Measurements from ENCODE around the gene SLC2A3. TPM values are rescaled to one million over a fixed set of nuclear protein-coding genes. Genes with fewer than 3 reads are reported as not detected.
"Not testable (repeated sequence)": the region's sequence is repeated elsewhere in the genome, so short reads cannot be mapped to it uniquely, and the experiment has no call there.

SLC2A3 gene
- total and polyA plus RNA-seq, 9 donors = 14.1 to 100 (median 28.0) TPM

- WGBS, 3 donors = 3 to 8% (median 6%) methylated on average over 1 of the region's 1 CpG
- H3K4me3 ChIP-seq = no peak overlapping the region
Measured at GRCh38 chr12:7905071-7905470, 30.9 kb downstream of the SLC2A3 start.

GRCh38 chr12:7902416-7902815 is 33.6 kb downstream of the SLC2A3 start:
- H3K36me3 ChIP-seq; H3K9me3 ChIP-seq; intact Hi-C loops (cut with DNase I); H3K27ac ChIP-seq; H3K27me3 ChIP-seq; H3K4me3 ChIP-seq; H3K4me1 ChIP-seq (ENCODE audit: insufficient read depth); DNase-seq: not testable (repeated sequence)
- 53 to 59% (median 58%) methylated on average over 8 of the region's 8 CpGs for WGBS, 3 donors

More at GRCh38 chr12:7905071-7905470, 30.9 kb downstream of the SLC2A3 start:
- intact Hi-C loops (cut with DNase I) = no loop called here
- no peak for DNase-seq
- no peaks in the 10 kb centered on the region for H3K4me1 ChIP-seq (ENCODE audit: insufficient read depth)
- no peak overlapping the region for H3K27ac ChIP-seq
- H3K9me3 ChIP-seq = no peaks in the 10 kb centered on the region
- no peaks in the 10 kb centered on the region for H3K36me3 ChIP-seq
- TF ChIP-seq POLR2A (IDR thresholded peaks at IDR 0.05) (no peak), EP300 (IDR thresholded peaks at IDR 0.05) (no peak), CTCF (IDR thresholded peaks at IDR 0.05) (no peak)
- H3K27me3 ChIP-seq = no peaks in the 10 kb centered on the region

- H3K27me3 ChIP-seq = no peaks in the 10 kb centered on the region
- 83 to 85% (median 84%) methylated on average over 7 of the region's 7 CpGs for WGBS, 3 donors
- H3K4me1 ChIP-seq (ENCODE audit: insufficient read depth) = no peaks in the 10 kb centered on the region
- no peak for DNase-seq
- TF ChIP-seq POLR2A (IDR thresholded peaks at IDR 0.05) (no peak), EP300 (IDR thresholded peaks at IDR 0.05) (no peak)
- no peaks in the 10 kb centered on the region for H3K36me3 ChIP-seq
- no peak overlapping the region for H3K4me3 ChIP-seq
- no peaks in the 10 kb centered on the region for H3K9me3 ChIP-seq
- intact Hi-C loops (cut with DNase I) = no loop called here
- H3K27ac ChIP-seq = no peak overlapping the region
Measured at GRCh38 chr12:7899755-7900154, 36.2 kb downstream of the SLC2A3 start.

GRCh38 chr12:7896726-7897125 is 39.3 kb downstream of the SLC2A3 start:
- intact Hi-C loops (cut with DNase I); H3K9me3 ChIP-seq; H3K27ac ChIP-seq; H3K27me3 ChIP-seq; DNase-seq; H3K4me3 ChIP-seq; H3K4me1 ChIP-seq (ENCODE audit: insufficient read depth); H3K36me3 ChIP-seq: not testable (repeated sequence)
- WGBS, 3 donors = 76 to 80% (median 76%) methylated on average over 4 of the region's 4 CpGs

- peaks cover 2% of the 10 kb centered on the region for H3K4me1 ChIP-seq (ENCODE audit: insufficient read depth)
- H3K4me3 ChIP-seq = no peak overlapping the region
- WGBS, 3 donors = 69 to 75% (median 72%) methylated on average over 4 of the region's 4 CpGs
- no peak for DNase-seq
- intact Hi-C loops (cut with DNase I) = no loop called here
- TF ChIP-seq EP300 (IDR thresholded peaks at IDR 0.05) (no peak), POLR2A (IDR thresholded peaks at IDR 0.05) (no peak), CTCF (IDR thresholded peaks at IDR 0.05) (no peak)
- H3K9me3 ChIP-seq = no peaks in the 10 kb centered on the region
- no peaks in the 10 kb centered on the region for H3K36me3 ChIP-seq
- no peaks in the 10 kb centered on the region for H3K27me3 ChIP-seq
- no peak overlapping the region for H3K27ac ChIP-seq
Measured at GRCh38 chr12:7892186-7892980, 43.6 kb downstream of the SLC2A3 start.

GRCh38 chr12:7884689-7885088 is 51.3 kb downstream of the SLC2A3 start:
- DNase-seq = no peak
- intact Hi-C loops (cut with DNase I) = no loop called here
- no peaks in the 10 kb centered on the region for H3K27me3 ChIP-seq
- H3K27ac ChIP-seq = peak overlapping the region in 1 of 2 donors; percentile 19
- H3K4me3 ChIP-seq = no peak overlapping the region
- H3K9me3 ChIP-seq = no peaks in the 10 kb centered on the region
- WGBS, 3 donors = 4 to 11% (median 7%) methylated on average over 3 of the region's 3 CpGs
- peaks cover 5% of the 10 kb centered on the region for H3K4me1 ChIP-seq (ENCODE audit: insufficient read depth)
- no peaks in the 10 kb centered on the region for H3K36me3 ChIP-seq
- TF ChIP-seq EP300 (IDR thresholded peaks at IDR 0.05) = no peak
- TF ChIP-seq CTCF (IDR thresholded peaks at IDR 0.05) = no peak
- TF ChIP-seq POLR2A (IDR thresholded peaks at IDR 0.05) = no peak

GRCh38 chr12:7881736-7882120 is 54.3 kb downstream of the SLC2A3 start:
- intact Hi-C loops (cut with DNase I); DNase-seq; H3K36me3 ChIP-seq; H3K4me3 ChIP-seq; H3K27ac ChIP-seq; H3K9me3 ChIP-seq; H3K27me3 ChIP-seq: not testable (repeated sequence)
- 62 to 75% (median 65%) methylated on average over 4 of the region's 4 CpGs for WGBS, 3 donors
- H3K4me1 ChIP-seq (ENCODE audit: insufficient read depth) = peaks cover 10% of the 10 kb centered on the region

- peaks cover 10% of the 10 kb centered on the region for H3K4me1 ChIP-seq (ENCODE audit: insufficient read depth)
- DNase-seq; H3K27ac ChIP-seq; H3K36me3 ChIP-seq; intact Hi-C loops (cut with DNase I); H3K4me3 ChIP-seq; H3K27me3 ChIP-seq; H3K9me3 ChIP-seq: not testable (repeated sequence)
- WGBS, 3 donors = 93 to 95% (median 94%) methylated on average over 52 of the region's 52 CpGs
Measured at GRCh38 chr12:7880952-7881735, 54.8 kb downstream of the SLC2A3 start.
